SK-N-MC (cell line): ENCODE data around the gene SYCN.

Experiments
- EZH2 ChIP-seq: fragments of 200-600 bp; sonication (generic); IDR thresholded peaks from one replicate; pipeline ENCODE4 v1.6.1; 2017; ENCODE audit warnings: antibody characterized with exemption
- FOXP2 ChIP-seq: optimal IDR thresholded peaks from 2 replicates; pipeline ENCODE3; 2011; ENCODE audit warnings: mild to moderate bottlenecking, moderate library complexity; ENCODE audit not compliant: insufficient read depth; ENCODE audit errors: extremely low read length, control extremely low read depth
- POLR2AphosphoS5 ChIP-seq: IDR thresholded peaks from 2 replicates; pipeline ENCODE4 v1.6.1; 2012; ENCODE audit warnings: mild to moderate bottlenecking, low read depth, low read length, borderline replicate concordance

DNA sequence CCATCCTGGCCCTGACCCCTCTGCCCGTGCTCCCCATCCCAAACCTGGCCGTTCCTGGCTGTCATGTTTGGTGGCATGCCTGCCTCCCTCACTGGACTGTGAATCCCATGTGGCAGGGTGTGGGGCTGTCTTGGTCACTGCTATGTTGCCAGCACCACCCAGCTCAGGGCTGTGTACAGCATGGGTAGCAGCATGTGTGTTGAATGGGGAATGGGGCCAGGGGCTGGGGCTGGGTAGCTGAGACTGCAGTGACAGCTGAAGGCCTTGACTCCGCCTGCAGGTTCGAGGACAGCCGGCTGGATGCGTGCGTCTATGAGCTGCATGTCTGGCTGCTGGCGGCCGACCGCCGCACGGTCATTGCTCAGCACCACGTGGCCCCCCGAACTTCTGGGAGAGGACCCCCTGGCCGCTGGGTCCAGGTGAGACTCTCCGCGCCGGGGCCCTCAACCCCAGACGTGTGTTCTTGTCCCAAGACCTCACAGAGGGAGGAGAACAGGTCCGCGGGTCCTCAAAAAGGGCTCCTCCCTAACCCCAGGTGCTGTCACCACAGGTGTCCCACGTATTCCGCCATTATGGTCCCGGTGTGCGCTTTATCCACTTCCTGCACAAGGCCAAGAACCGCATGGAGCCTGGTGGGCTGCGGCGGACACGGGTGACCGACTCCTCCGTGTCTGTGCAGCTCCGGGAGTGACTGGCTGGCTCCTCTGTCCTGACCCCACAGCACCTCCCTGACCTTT lies 3.8 kb downstream of the SYCN start:
- TF ChIP-seq EZH2 (no peak), POLR2AphosphoS5 (no peak), FOXP2 (no peak)
